DND-41 (cell line): Measurements from ENCODE around the gene ADCY7.

Experiments
- ATAC-seq: fragments of 200-7000 bp; cut with Tn5 transposase; 3 replicates; pipeline ENCODE4 v1.9.1; 2021; ENCODE audit warnings: low read depth; ENCODE audit not compliant: insufficient read depth
- DNase-seq: peaks from one replicate; pipeline ENCODE4 v3.0.0-alpha.2; 2020
- H2AFZ ChIP-seq: 2 replicates; pipeline ENCODE4 v1.6.0; 2012; ENCODE audit warnings: low read depth, low read length
- H3K27ac ChIP-seq: 2 replicates; pipeline ENCODE4 v1.5.1; 2012; ENCODE audit warnings: low read length, inconsistent platforms
- H3K27me3 ChIP-seq: fragments of 200-600 bp; sonication (generic); 2 replicates; pipeline ENCODE4 v1.6.0; 2012; ENCODE audit warnings: low read length, mild to moderate bottlenecking, inconsistent platforms; ENCODE audit not compliant: insufficient read depth, poor library complexity
- H3K36me3 ChIP-seq: 2 replicates; pipeline ENCODE4 v1.5.1; 2012; ENCODE audit warnings: low read length, inconsistent platforms; ENCODE audit not compliant: insufficient read depth
- H3K4me1 ChIP-seq: 2 replicates; pipeline ENCODE4 v1.5.1; 2012; ENCODE audit warnings: mild to moderate bottlenecking, low read length; ENCODE audit not compliant: insufficient read depth
- H3K4me2 ChIP-seq: 2 replicates; pipeline ENCODE4 v1.6.0; 2012; ENCODE audit warnings: mild to moderate bottlenecking, moderate library complexity, low read length, inconsistent platforms; ENCODE audit not compliant: insufficient read depth
- H3K4me3 ChIP-seq, 2 experiments: fragments of 200-600 bp in 1 of 2; shearing (Covaris generic) in 1 of 2; 2 replicates each; pipeline ENCODE4 v1.5.1; 2012 to 2016; ENCODE audit warnings: inconsistent platforms in 2 of 2, low read length in 2 of 2, mild to moderate bottlenecking in 2 of 2, low read depth in 1 of 2, moderate library complexity in 1 of 2
- H3K79me2 ChIP-seq: 2 replicates; pipeline ENCODE4 v1.6.0; 2012; ENCODE audit warnings: low read length, inconsistent platforms; ENCODE audit not compliant: insufficient read depth
- H3K9ac ChIP-seq: 2 replicates; pipeline ENCODE4 v1.6.0; 2012; ENCODE audit warnings: low read depth, mild to moderate bottlenecking, inconsistent platforms, low read length, moderate library complexity
- H3K9me3 ChIP-seq: 2 replicates; pipeline ENCODE4 v1.5.1; 2012; ENCODE audit warnings: low read length, moderate library complexity, mild to moderate bottlenecking, inconsistent platforms; ENCODE audit not compliant: insufficient read depth, severe bottlenecking
- H4K20me1 ChIP-seq: 2 replicates; pipeline ENCODE4 v1.6.0; 2012; ENCODE audit warnings: low read length; ENCODE audit not compliant: insufficient read depth
- CTCF ChIP-seq: IDR thresholded peaks from 2 replicates; pipeline ENCODE4 v1.5.1; 2012; ENCODE audit warnings: borderline replicate concordance, low read length, moderate library complexity, mild to moderate bottlenecking; ENCODE audit not compliant: poor library complexity, severe bottlenecking; ENCODE audit errors: extremely low read depth
- EZH2 ChIP-seq: IDR thresholded peaks from 3 replicates; pipeline ENCODE4 v1.6.1; 2012; ENCODE audit warnings: borderline replicate concordance, low read depth, mild to moderate bottlenecking, moderate library complexity, low read length, inconsistent platforms; ENCODE audit not compliant: severe bottlenecking

ADCY7 gene

GRCh38 chr16:50281391-50282009, 15.1 kb downstream of the ADCY7 start:
- Histone ChIP-seq H3K4me1 (no peaks in the 10 kb centered on the region), H2AFZ (no peak overlapping the region), H3K27ac (no peak overlapping the region), H4K20me1 (peaks cover 11% of the 10 kb centered on the region; the same call in 1 of the 2 replicates), H3K4me3 (no peak overlapping the region), H3K9ac (no peak overlapping the region), H3K36me3 (no peaks in the 10 kb centered on the region), H3K9me3 (peaks cover 3% of the 10 kb centered on the region), H3K27me3 (no peaks in the 10 kb centered on the region), H3K79me2 (no peaks in the 10 kb centered on the region), H3K4me2 (no peak overlapping the region)
- DNase-seq (no peak), ATAC-seq (0 out of 3 replicates have a peak, but pooled peaks have one; percentile 4)
- TF ChIP-seq CTCF (no peak), EZH2 (no peak)

- Histone ChIP-seq H3K27me3 (no peaks in the 10 kb centered on the region), H3K27ac (no peak overlapping the region), H3K9me3 (peaks cover 6% of the 10 kb centered on the region), H3K4me1 (no peaks in the 10 kb centered on the region), H3K4me3 (no peak overlapping the region), H4K20me1 (peaks cover 11% of the 10 kb centered on the region; the same call in 1 of the 2 replicates), H3K36me3 (no peaks in the 10 kb centered on the region), H3K4me2 (no peak overlapping the region), H3K9ac (no peak overlapping the region), H3K79me2 (no peaks in the 10 kb centered on the region), H2AFZ (no peak overlapping the region)
- TF ChIP-seq EZH2 (no peak), CTCF (no peak)
- DNase-seq (peak; percentile 51), ATAC-seq (peak; percentile 83)
Measured at GRCh38 chr16:50282010-50282538, 15.7 kb downstream of the ADCY7 start.

GRCh38 chr16:50282955-50283631, 16.7 kb downstream of the ADCY7 start:
- TF ChIP-seq CTCF (no peak), EZH2 (no peak)
- ATAC-seq (no peak), DNase-seq (no peak)
- no peak overlapping the region for H3K4me3 ChIP-seq
- no peaks in the 10 kb centered on the region for H3K4me1 ChIP-seq
- H3K9me3 ChIP-seq = peaks cover 6% of the 10 kb centered on the region
- no peaks in the 10 kb centered on the region for H3K36me3 ChIP-seq
- no peaks in the 10 kb centered on the region for H3K27me3 ChIP-seq
- H3K27ac ChIP-seq = no peak overlapping the region
- H3K79me2 ChIP-seq = no peaks in the 10 kb centered on the region
- no peak overlapping the region for H3K9ac ChIP-seq
- H4K20me1 ChIP-seq = peaks cover 11% of the 10 kb centered on the region; the same call in 1 of the 2 replicates
- no peak overlapping the region for H2AFZ ChIP-seq
- no peak overlapping the region for H3K4me2 ChIP-seq
